ENCODE data around the gene RMC1.
A peak's percentile ranks its signal among the peaks of the same experiment; 100 is the strongest.

Gene RMC1

GRCh38 chr18:23495723-23496440 lies 7.4 kb upstream of the RMC1 start:
- TF ChIP-seq REST (IDR thresholded peaks at IDR 0.05; ENCODE audit: low read depth) = no peak
- no peak for TF ChIP-seq TCF12 (IDR thresholded peaks at IDR 0.05; ENCODE audit: low read depth)
- TF ChIP-seq ZBTB7A (IDR thresholded peaks at IDR 0.05; ENCODE audit: low read depth) = no peak
- no peak for TF ChIP-seq EP300 (IDR thresholded peaks at IDR 0.05; ENCODE audit: borderline replicate concordance)
- no peak for TF ChIP-seq FOXM1 (IDR thresholded peaks at IDR 0.05; ENCODE audit: borderline replicate concordance, low read depth)
- no peak for TF ChIP-seq TEAD4 (IDR thresholded peaks at IDR 0.05)
- no peak for TF ChIP-seq CREB1 (IDR thresholded peaks at IDR 0.05; ENCODE audit: low read depth)
- TF ChIP-seq, protein P1, sequence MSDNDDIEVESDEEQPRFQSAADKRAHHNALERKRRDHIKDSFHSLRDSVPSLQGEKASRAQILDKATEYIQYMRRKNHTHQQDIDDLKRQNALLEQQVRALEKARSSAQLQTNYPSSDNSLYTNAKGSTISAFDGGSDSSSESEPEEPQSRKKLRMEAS (IDR thresholded peaks at IDR 0.05) = no peak
- TF ChIP-seq YY1 (IDR thresholded peaks at IDR 0.05; ENCODE audit: low read depth) = no peak
- no peak for TF ChIP-seq CEBPB (IDR thresholded peaks at IDR 0.05)
- TF ChIP-seq, protein P2, sequence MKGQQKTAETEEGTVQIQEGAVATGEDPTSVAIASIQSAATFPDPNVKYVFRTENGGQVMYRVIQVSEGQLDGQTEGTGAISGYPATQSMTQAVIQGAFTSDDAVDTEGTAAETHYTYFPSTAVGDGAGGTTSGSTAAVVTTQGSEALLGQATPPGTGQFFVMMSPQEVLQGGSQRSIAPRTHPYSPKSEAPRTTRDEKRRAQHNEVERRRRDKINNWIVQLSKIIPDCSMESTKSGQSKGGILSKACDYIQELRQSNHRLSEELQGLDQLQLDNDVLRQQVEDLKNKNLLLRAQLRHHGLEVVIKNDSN (IDR thresholded peaks at IDR 0.05) = no peak
- TF ChIP-seq NFIC (IDR thresholded peaks at IDR 0.05) = no peak
- no peak for TF ChIP-seq EGR1 (IDR thresholded peaks at IDR 0.05)
- TF ChIP-seq TAF1 (IDR thresholded peaks at IDR 0.05; ENCODE audit: low read depth) = no peak
- no peak for TF ChIP-seq RAD21 (IDR thresholded peaks at IDR 0.05; ENCODE audit: low read depth)

GRCh38 chr18:23498117-23498516 lies 5.2 kb upstream of the RMC1 start:
- TF ChIP-seq CEBPB (IDR thresholded peaks at IDR 0.05) (no peak), TAF1 (IDR thresholded peaks at IDR 0.05; ENCODE audit: low read depth) (no peak), EP300 (IDR thresholded peaks at IDR 0.05; ENCODE audit: borderline replicate concordance) (no peak), TEAD4 (IDR thresholded peaks at IDR 0.05) (no peak), CREB1 (IDR thresholded peaks at IDR 0.05; ENCODE audit: low read depth) (no peak)

GRCh38 chr18:23498877-23499276 lies 4.4 kb upstream of the RMC1 start:
- TF ChIP-seq CEBPB (IDR thresholded peaks at IDR 0.05) = no peak
- TF ChIP-seq, protein P1 (IDR thresholded peaks at IDR 0.05) = no peak
- TF ChIP-seq FOXM1 (IDR thresholded peaks at IDR 0.05; ENCODE audit: borderline replicate concordance, low read depth) = no peak
- no peak for TF ChIP-seq TEAD4 (IDR thresholded peaks at IDR 0.05)
- no peak for TF ChIP-seq CREB1 (IDR thresholded peaks at IDR 0.05; ENCODE audit: low read depth)
- no peak for TF ChIP-seq NFIC (IDR thresholded peaks at IDR 0.05)
- TF ChIP-seq RAD21 (IDR thresholded peaks at IDR 0.05; ENCODE audit: low read depth) = peak; percentile 75

GRCh38 chr18:23499291-23499781 lies 4.0 kb upstream of the RMC1 start:
- TF ChIP-seq FOXM1 (IDR thresholded peaks at IDR 0.05; ENCODE audit: borderline replicate concordance, low read depth) = no peak
- TF ChIP-seq TAF1 (IDR thresholded peaks at IDR 0.05; ENCODE audit: low read depth) = no peak
- no peak for TF ChIP-seq RAD21 (IDR thresholded peaks at IDR 0.05; ENCODE audit: low read depth)
- TF ChIP-seq TEAD4 (IDR thresholded peaks at IDR 0.05) = no peak
- no peak for TF ChIP-seq EP300 (IDR thresholded peaks at IDR 0.05; ENCODE audit: borderline replicate concordance)
- no peak for TF ChIP-seq NFIC (IDR thresholded peaks at IDR 0.05)
- TF ChIP-seq, protein P2 (IDR thresholded peaks at IDR 0.05) = no peak
- no peak for TF ChIP-seq CEBPB (IDR thresholded peaks at IDR 0.05)
- no peak for TF ChIP-seq TCF12 (IDR thresholded peaks at IDR 0.05; ENCODE audit: low read depth)
- no peak for TF ChIP-seq CREB1 (IDR thresholded peaks at IDR 0.05; ENCODE audit: low read depth)
- no peak for TF ChIP-seq EGR1 (IDR thresholded peaks at IDR 0.05)
- TF ChIP-seq REST (IDR thresholded peaks at IDR 0.05; ENCODE audit: low read depth) = no peak
- no peak for TF ChIP-seq ZBTB7A (IDR thresholded peaks at IDR 0.05; ENCODE audit: low read depth)
- no peak for TF ChIP-seq YY1 (IDR thresholded peaks at IDR 0.05; ENCODE audit: low read depth)
- TF ChIP-seq, protein P1 (IDR thresholded peaks at IDR 0.05) = no peak

DNA sequence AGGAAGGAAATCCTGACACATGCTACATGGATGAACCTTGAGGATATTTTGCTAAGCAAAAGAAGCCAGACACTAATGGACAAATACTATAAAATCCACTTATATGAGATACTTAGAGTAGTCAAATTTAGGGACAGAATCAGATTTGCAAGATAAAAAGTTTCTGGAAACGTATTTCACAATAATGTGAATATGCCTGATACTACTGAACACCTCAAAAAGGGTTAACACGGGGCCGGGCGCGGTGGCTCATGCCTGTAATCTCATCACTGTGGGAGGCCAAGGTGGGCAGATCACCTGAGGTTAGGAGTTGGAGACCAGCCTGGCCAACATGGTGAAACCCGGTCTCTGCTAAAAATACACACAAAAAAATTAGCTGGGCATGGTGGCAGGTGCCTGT lies 1.7 kb upstream of the RMC1 start:
- TF ChIP-seq RAD21 (IDR thresholded peaks at IDR 0.05; ENCODE audit: low read depth) (no peak), TCF12 (IDR thresholded peaks at IDR 0.05; ENCODE audit: low read depth) (no peak)
